OCI-LY7 (cell line): ENCODE results near the gene OCRL. TPM values are rescaled to one million over a fixed set of nuclear protein-coding genes. Genes with fewer than 3 reads are reported as not detected.

Experiments used
- BruUV-seq: library from RNA; stranded (reverse); fragments of 400-500 nt; replicated peaks from 2 replicates; lab custom pipeline; 2021; lab: Mats Ljungman, UMichigan
- CTCF ChIA-PET: fragments of 300-600 bp; sonication (Branson Sonifier 250); formaldehyde crosslinking; loops from one replicate; lab custom pipeline; 2022; ENCODE audit warnings: antibody characterized with exemption; ENCODE audit not compliant: unreplicated experiment; lab: Charles Lee
- POLR2A ChIA-PET: fragments of 300-600 bp; sonication (Branson Sonifier 250); formaldehyde crosslinking; loops from one replicate; lab custom pipeline; 2022; ENCODE audit warnings: antibody characterized with exemption; lab: Charles Lee
- DNase-seq: peaks from one replicate; pipeline ENCODE4 v3.0.0-alpha.2; 2015; ENCODE audit warnings: low spot score
- H2AFZ ChIP-seq: fragments of 200-600 bp; sonication (generic), shearing (Covaris generic); 2 replicates; pipeline ENCODE4 v1.6.1; 2014; ENCODE audit warnings: mild to moderate bottlenecking, antibody characterized with exemption, low read length, moderate library complexity
- H3K27ac ChIP-seq: fragments of 200-600 bp; sonication (generic); 2 replicates; pipeline ENCODE4 v1.5.1; 2014; ENCODE audit warnings: mixed run types, low read depth, mild to moderate bottlenecking, moderate library complexity, low read length, inconsistent platforms; ENCODE audit not compliant: poor library complexity, severe bottlenecking
- H3K36me3 ChIP-seq: fragments of 200-600 bp; sonication (generic); 2 replicates; pipeline ENCODE4 v1.6.1; 2014; ENCODE audit warnings: mild to moderate bottlenecking, antibody characterized with exemption, low read length, moderate library complexity, mixed read lengths; ENCODE audit not compliant: insufficient read depth
- H3K4me1 ChIP-seq: fragments of 200-600 bp; sonication (generic); 2 replicates; pipeline ENCODE4 v1.5.1; 2014; ENCODE audit warnings: mild to moderate bottlenecking, low read length; ENCODE audit not compliant: insufficient read depth, poor library complexity, severe bottlenecking
- H3K4me2 ChIP-seq: fragments of 200-600 bp; sonication (generic); 2 replicates; pipeline ENCODE4 v1.6.1; 2014; ENCODE audit warnings: mild to moderate bottlenecking, low read length
- H3K4me3 ChIP-seq: fragments of 200-600 bp; sonication (generic); 2 replicates; pipeline ENCODE4 v1.5.1; 2014; ENCODE audit warnings: mild to moderate bottlenecking, low read depth, low read length; ENCODE audit not compliant: poor library complexity, severe bottlenecking
- H3K79me2 ChIP-seq: fragments of 200-600 bp; sonication (generic); 2 replicates; pipeline ENCODE4 v1.6.1; 2016; ENCODE audit warnings: low read depth, mild to moderate bottlenecking, low read length, moderate library complexity, mixed read lengths; ENCODE audit not compliant: insufficient read depth
- H3K9me2 ChIP-seq: fragments of 200-600 bp; sonication (generic); 2 replicates; pipeline ENCODE4 v1.6.1; 2016; ENCODE audit warnings: mild to moderate bottlenecking, low read length, mixed read lengths; ENCODE audit not compliant: insufficient read depth
- H3K9me3 ChIP-seq: fragments of 200-600 bp; sonication (generic); 2 replicates; pipeline ENCODE4 v1.6.1; 2014; ENCODE audit warnings: mild to moderate bottlenecking, mixed run types, low read length, mixed read lengths
- H4K20me1 ChIP-seq: fragments of 200-600 bp; sonication (generic); 2 replicates; pipeline ENCODE4 v1.6.1; 2014; ENCODE audit warnings: mild to moderate bottlenecking, antibody characterized with exemption, low read length, moderate library complexity, mixed read lengths; ENCODE audit not compliant: insufficient read depth
- CTCF ChIP-seq: fragments of 200-600 bp; sonication (generic); conservative IDR thresholded peaks from 2 replicates; pipeline ENCODE4 v1.5.1; 2014; ENCODE audit warnings: mild to moderate bottlenecking, antibody characterized with exemption, low read length, moderate library complexity, mixed read lengths
- EZH2phosphoT487 ChIP-seq: fragments of 200-600 bp; sonication (generic); IDR thresholded peaks from 2 replicates; pipeline ENCODE4 v1.6.1; 2018; ENCODE audit warnings: low read depth, borderline replicate concordance, mild to moderate bottlenecking, mixed run types, antibody characterized with exemption, low read length, moderate library complexity, mixed read lengths
- intact Hi-C: fragments of 100-400 bp; cut with micrococcal nuclease; formaldehyde crosslinking; loops from one replicate; pipeline ENCODE4 v1.10.0; 2022; ENCODE audit not compliant: unreplicated experiment
- total RNA-seq, 2 experiments: library from RNA; depleted of rRNA in 1 of 2; stranded (reverse); fragments of >200 nt in 1 of 2; shearing (Covaris generic) in 1 of 2; gene quantifications; 2 replicates each; pipeline ENCODE4 v1.2.3, GENCODE V29; 2014 to 2022

OCRL gene
- total RNA-seq, 2 experiments from 2014 or later = 3.1 to 6.7 TPM

GRCh38 chrX:129614481-129615255, 74.6 kb downstream of the OCRL start:
- no peaks in the 10 kb centered on the region for H3K36me3 ChIP-seq

GRCh38 chrX:129617420-129617819, 77.4 kb downstream of the OCRL start:
- Histone ChIP-seq H4K20me1 (no peaks in the 10 kb centered on the region), H3K4me3 (no peak overlapping the region), H3K9me2 (no peaks in the 10 kb centered on the region), H3K9me3 (no peaks in the 10 kb centered on the region), H3K4me1 (no peaks in the 10 kb centered on the region), H2AFZ (no peak overlapping the region), H3K79me2 (no peaks in the 10 kb centered on the region), H3K4me2 (no peak overlapping the region), H3K36me3 (no peaks in the 10 kb centered on the region), H3K27ac (no peak overlapping the region)
- CTCF ChIA-PET = no interaction called here
- POLR2A ChIA-PET = no interaction called here
- no peak for DNase-seq
- intact Hi-C loops = no loop called here
- no peak for TF ChIP-seq EZH2phosphoT487
- no peak for TF ChIP-seq CTCF
- no TSS peak for BruUV-seq

More at GRCh38 chrX:129614481-129615255, 74.6 kb downstream of the OCRL start:
- intact Hi-C loops = loop anchor here (1.0 kb wide), 1 partner anchor 15 kb away; no protein-coding TSS in a partner anchor
- Histone ChIP-seq H4K20me1 (no peaks in the 10 kb centered on the region), H3K9me3 (no peaks in the 10 kb centered on the region), H3K27ac (no peak overlapping the region), H3K9me2 (no peaks in the 10 kb centered on the region), H3K4me1 (no peaks in the 10 kb centered on the region), H3K4me3 (no peak overlapping the region), H3K4me2 (no peak overlapping the region), H3K79me2 (no peaks in the 10 kb centered on the region), H2AFZ (no peak overlapping the region)
- DNase-seq = no peak
- ChIA-PET CTCF (interaction anchor here (0.9 kb wide), 1 partner anchor 343 kb away, joined by 3 read pairs; no protein-coding TSS in a partner anchor), POLR2A (no interaction called here)
- no peak for TF ChIP-seq CTCF
- no peak for TF ChIP-seq EZH2phosphoT487
- BruUV-seq = no TSS peak

GRCh38 chrX:129618997-129619396, 78.9 kb downstream of the OCRL start:
- Histone ChIP-seq H3K4me2 (no peak overlapping the region), H3K4me3 (no peak overlapping the region), H3K9me2 (no peaks in the 10 kb centered on the region), H3K36me3 (no peaks in the 10 kb centered on the region), H3K4me1 (no peaks in the 10 kb centered on the region), H4K20me1 (no peaks in the 10 kb centered on the region), H2AFZ (no peak overlapping the region), H3K79me2 (no peaks in the 10 kb centered on the region), H3K27ac (no peak overlapping the region), H3K9me3 (no peaks in the 10 kb centered on the region)
- DNase-seq = no peak
- BruUV-seq = no TSS peak
- ChIA-PET POLR2A (no interaction called here), CTCF (no interaction called here)
- intact Hi-C loops = no loop called here
- TF ChIP-seq CTCF (no peak), EZH2phosphoT487 (no peak)
